Endothelial cell of umbilical vein (primary cell): ENCODE results near the gene RBMS3.

Experiments used
- CTCF ChIP-seq, 2 donors: IDR thresholded peaks; 1 replicate in 1 of 2; 2 replicates in 1 of 2; pipeline ENCODE4 v1.5.1; 2011; ENCODE audit warnings: low read length in 2 of 2, mild to moderate bottlenecking in 2 of 2, moderate library complexity in 2 of 2, control low read depth in 1 of 2, inconsistent platforms in 1 of 2, low read depth in 1 of 2; ENCODE audit not compliant: insufficient read depth in 1 of 2; ENCODE audit errors: extremely low read depth in 1 of 2
- EZH2 ChIP-seq: IDR thresholded peaks from 2 replicates; pipeline ENCODE4 v1.6.1; 2012; ENCODE audit warnings: borderline replicate concordance, low read depth, mild to moderate bottlenecking, moderate library complexity, low read length, inconsistent platforms; ENCODE audit not compliant: severe bottlenecking
- JUN ChIP-seq: IDR thresholded peaks from 2 replicates; pipeline ENCODE4 v1.6.1; 2011; ENCODE audit warnings: borderline replicate concordance, low read depth; ENCODE audit not compliant: insufficient read length, insufficient read depth
- POLR2A ChIP-seq: IDR thresholded peaks from 2 replicates; pipeline ENCODE4 v1.6.1; 2012; ENCODE audit warnings: low read depth, mild to moderate bottlenecking, control low read depth, low read length
- POLR2AphosphoS5 ChIP-seq: IDR thresholded peaks from 2 replicates; pipeline ENCODE4 v1.6.1; 2012; ENCODE audit warnings: low read depth, mild to moderate bottlenecking, control low read depth, low read length, moderate library complexity; ENCODE audit not compliant: insufficient read depth
- TF ChIP-seq, protein P1 (sequence below): IDR thresholded peaks from 2 replicates; pipeline ENCODE4 v1.6.1; 2011; ENCODE audit not compliant: insufficient read depth, insufficient read length

DNA sequence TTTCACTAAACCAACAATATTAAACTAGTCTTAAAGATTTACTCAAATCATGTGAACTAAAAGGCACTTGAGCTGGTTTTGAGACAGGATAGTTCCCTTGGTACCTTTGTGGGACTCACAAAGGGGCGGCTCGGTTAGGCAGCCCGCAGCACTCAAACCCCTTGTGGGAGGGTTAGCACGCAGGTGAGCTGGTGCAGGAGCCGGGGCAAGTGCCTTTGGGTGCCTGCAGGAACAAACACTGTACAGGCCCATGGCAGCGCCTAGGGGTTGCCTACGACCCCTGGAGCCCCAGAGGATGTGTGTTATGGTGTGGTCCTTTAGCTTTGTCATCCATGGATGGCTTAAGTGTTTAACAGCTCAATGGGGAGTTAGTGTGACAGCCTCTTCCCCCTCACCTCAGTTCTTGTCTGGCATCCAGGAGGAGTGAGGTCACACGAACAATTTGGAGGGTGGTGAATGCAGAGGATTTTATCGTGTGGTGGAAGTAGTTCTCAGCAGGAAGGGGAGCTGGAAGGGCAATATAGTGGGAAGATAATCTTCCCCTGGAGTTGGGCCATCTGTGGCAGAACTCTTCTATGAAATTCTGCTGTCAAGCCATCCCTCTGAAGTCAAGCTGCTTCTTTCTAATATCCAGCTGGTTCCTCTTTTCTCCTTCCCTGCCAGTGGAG lies 470.9 kb downstream of the RBMS3 start:
- TF ChIP-seq CTCF (IDR thresholded peaks at IDR 0.05; ENCODE audit: extremely low read depth in 1 of 2, insufficient read depth in 1 of 2, low read depth in 1 of 2, low read length in 2 of 2), result no peak
- TF ChIP-seq JUN, result no peak
- no peak for TF ChIP-seq POLR2AphosphoS5
- no peak for TF ChIP-seq POLR2A
- TF ChIP-seq, protein P1, sequence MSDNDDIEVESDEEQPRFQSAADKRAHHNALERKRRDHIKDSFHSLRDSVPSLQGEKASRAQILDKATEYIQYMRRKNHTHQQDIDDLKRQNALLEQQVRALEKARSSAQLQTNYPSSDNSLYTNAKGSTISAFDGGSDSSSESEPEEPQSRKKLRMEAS, result no peak
- TF ChIP-seq EZH2, result no peak
